SK-N-SH treated with all-trans-retinoic acid at 6 μM for 48 hours (cell line): Measurements from ENCODE around the gene CFAP161.

Experiments used
- BACH2 ChIP-seq: fragments of 250-450 bp; sonication (Bioruptor Pico); IDR thresholded peaks from 2 replicates; pipeline ENCODE4 v1.9.0; 2021; ENCODE audit warnings: mild to moderate bottlenecking, borderline replicate concordance
- CSDC2 ChIP-seq: fragments of 250-450 bp; sonication (Bioruptor Pico); IDR thresholded peaks from 2 replicates; pipeline ENCODE4 v1.5.0; 2020; ENCODE audit warnings: mild to moderate bottlenecking, moderate library complexity
- RARB ChIP-seq: fragments of 250-450 bp; sonication (Bioruptor Pico); IDR thresholded peaks from 2 replicates; pipeline ENCODE4 v1.8.0; 2021; ENCODE audit warnings: mild to moderate bottlenecking, moderate library complexity
- ZFP3 ChIP-seq: fragments of 250-450 bp; sonication (Bioruptor Pico); IDR thresholded peaks from 2 replicates; pipeline ENCODE4 v1.5.0; 2020; ENCODE audit warnings: mild to moderate bottlenecking, moderate library complexity
- ZFP30 ChIP-seq: fragments of 450-650 bp; formaldehyde crosslinking; IDR thresholded peaks from 2 replicates; pipeline ENCODE4 v1.5.0; 2022; ENCODE audit warnings: mild to moderate bottlenecking, moderate library complexity
- TF ChIP-seq, protein P1 (sequence below): fragments of 250-450 bp; sonication (Bioruptor Pico); IDR thresholded peaks from 2 replicates; pipeline ENCODE4 v1.8.0; 2020; ENCODE audit warnings: mild to moderate bottlenecking, moderate library complexity, borderline replicate concordance
- TF ChIP-seq, protein P2 (sequence below): fragments of 250-450 bp; sonication (Bioruptor Pico); IDR thresholded peaks from 2 replicates; pipeline ENCODE4 v1.5.1; 2020; ENCODE audit warnings: low read depth, mild to moderate bottlenecking, moderate library complexity

DNA sequence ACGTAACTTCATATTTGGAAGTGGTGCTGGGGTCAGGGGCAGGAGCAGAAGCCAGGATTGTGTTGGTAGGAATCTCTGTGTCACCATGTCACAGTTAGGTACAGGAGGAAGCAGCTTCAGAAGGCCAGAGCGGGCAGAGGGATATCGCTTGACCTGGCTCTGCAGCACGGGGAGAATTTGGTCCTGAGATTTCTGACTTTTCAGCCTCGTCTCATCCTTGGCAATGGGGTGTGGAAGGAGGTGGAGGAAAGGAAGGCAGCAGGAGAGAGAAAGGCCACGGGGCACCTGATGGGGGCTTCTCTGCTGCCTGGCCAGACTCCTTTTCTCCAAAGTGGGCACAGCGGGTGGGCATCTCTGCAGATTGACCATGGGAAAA, 63.2 kb downstream of the CFAP161 start:
- TF ChIP-seq BACH2 (CRISPR knock-in tag) = no peak
- TF ChIP-seq CSDC2 = no peak
- TF ChIP-seq ZFP3 = no peak
- TF ChIP-seq, protein P1, sequence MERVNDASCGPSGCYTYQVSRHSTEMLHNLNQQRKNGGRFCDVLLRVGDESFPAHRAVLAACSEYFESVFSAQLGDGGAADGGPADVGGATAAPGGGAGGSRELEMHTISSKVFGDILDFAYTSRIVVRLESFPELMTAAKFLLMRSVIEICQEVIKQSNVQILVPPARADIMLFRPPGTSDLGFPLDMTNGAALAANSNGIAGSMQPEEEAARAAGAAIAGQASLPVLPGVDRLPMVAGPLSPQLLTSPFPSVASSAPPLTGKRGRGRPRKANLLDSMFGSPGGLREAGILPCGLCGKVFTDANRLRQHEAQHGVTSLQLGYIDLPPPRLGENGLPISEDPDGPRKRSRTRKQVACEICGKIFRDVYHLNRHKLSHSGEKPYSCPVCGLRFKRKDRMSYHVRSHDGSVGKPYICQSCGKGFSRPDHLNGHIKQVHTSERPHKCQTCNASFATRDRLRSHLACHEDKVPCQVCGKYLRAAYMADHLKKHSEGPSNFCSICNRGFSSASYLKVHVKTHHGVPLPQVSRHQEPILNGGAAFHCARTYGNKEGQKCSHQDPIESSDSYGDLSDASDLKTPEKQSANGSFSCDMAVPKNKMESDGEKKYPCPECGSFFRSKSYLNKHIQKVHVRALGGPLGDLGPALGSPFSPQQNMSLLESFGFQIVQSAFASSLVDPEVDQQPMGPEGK (CRISPR knock-in tag) = no peak
- TF ChIP-seq ZFP30 (CRISPR knock-in tag) = no peak
- TF ChIP-seq RARB (CRISPR knock-in tag) = no peak
- TF ChIP-seq, protein P2, sequence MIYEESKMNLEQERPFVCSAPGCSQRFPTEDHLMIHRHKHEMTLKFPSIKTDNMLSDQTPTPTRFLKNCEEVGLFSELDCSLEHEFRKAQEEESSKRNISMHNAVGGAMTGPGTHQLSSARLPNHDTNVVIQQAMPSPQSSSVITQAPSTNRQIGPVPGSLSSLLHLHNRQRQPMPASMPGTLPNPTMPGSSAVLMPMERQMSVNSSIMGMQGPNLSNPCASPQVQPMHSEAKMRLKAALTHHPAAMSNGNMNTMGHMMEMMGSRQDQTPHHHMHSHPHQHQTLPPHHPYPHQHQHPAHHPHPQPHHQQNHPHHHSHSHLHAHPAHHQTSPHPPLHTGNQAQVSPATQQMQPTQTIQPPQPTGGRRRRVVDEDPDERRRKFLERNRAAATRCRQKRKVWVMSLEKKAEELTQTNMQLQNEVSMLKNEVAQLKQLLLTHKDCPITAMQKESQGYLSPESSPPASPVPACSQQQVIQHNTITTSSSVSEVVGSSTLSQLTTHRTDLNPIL (CRISPR knock-in tag) = no peak
